K562 (cell line): ENCODE measurements around the gene RAP1A. TPM values are rescaled to one million over a fixed set of nuclear protein-coding genes. Genes with fewer than 3 reads are reported as not detected.

Source experiments
- ATAC-seq: fragments of 200-7000 bp; cut with Tn5 transposase; 3 replicates; pipeline ENCODE4 v1.9.1; 2020; ENCODE audit warnings: moderate library complexity
- BruUV-seq: library from RNA; stranded (reverse); fragments of 400-500 nt; replicated peaks from 2 replicates; lab custom pipeline; 2021; lab: Mats Ljungman, UMichigan
- CTCF ChIA-PET: fragments of 300-600 bp; formaldehyde crosslinking; extraction: SDS; loops from one replicate; lab custom pipeline; 2021; ENCODE audit warnings: low intra/inter-chr PET ratio; lab: Yijun Ruan, JAX
- POLR2A ChIA-PET: fragments of 300-600, 350-650 bp; sonication (Branson Sonifier 250); formaldehyde crosslinking; extraction: SDS; loops from one replicate; lab custom pipeline; 2021; ENCODE audit warnings: antibody characterized with exemption, inconsistent platforms; lab: Yijun Ruan, JAX
- DNase-seq, 4 experiments: peaks; one replicate each; pipeline versions ENCODE4 v3.0.0 to v3.0.0-alpha.2; 2011 to 2018; ENCODE audit warnings: low spot score in 3 of 4, mixed read lengths in 3 of 4; ENCODE audit errors: extremely low read depth in 1 of 4
- FAIRE-seq: peaks from 2 replicates; lab custom pipeline; 2011; peaks lifted over from hg19 to GRCh38; lab: Jason Lieb, UNC
- H2AFZ ChIP-seq: 2 replicates; pipeline ENCODE4 v1.6.0; 2011; ENCODE audit warnings: low read depth, low read length, control low read depth, inconsistent platforms
- H3K27ac ChIP-seq: fragments of 200-600 bp; 3 replicates; pipeline ENCODE4 v1.8.0; 2011; ENCODE audit warnings: low read depth, mild to moderate bottlenecking, control low read depth, inconsistent platforms, low read length, moderate library complexity, mixed read lengths; ENCODE audit errors: extremely low read depth
- H3K27me3 ChIP-seq, 2 experiments: fragments of 300-600 bp in 1 of 2; 2 replicates in 1 of 2; 3 replicates in 1 of 2; pipeline versions ENCODE4 v1.6.0 to v1.8.0; 2011; ENCODE audit warnings: inconsistent platforms in 2 of 2, low read length in 2 of 2, mild to moderate bottlenecking in 1 of 2, mixed read lengths in 1 of 2, moderate library complexity in 1 of 2; ENCODE audit not compliant: control insufficient read depth in 2 of 2, insufficient read depth in 2 of 2
- H3K36me3 ChIP-seq: fragments of 300-600 bp; 3 replicates; pipeline ENCODE4 v1.8.0; 2011; ENCODE audit warnings: mild to moderate bottlenecking, low read length, inconsistent platforms; ENCODE audit not compliant: control insufficient read depth, insufficient read depth
- H3K4me1 ChIP-seq, 2 experiments: fragments of 200-600 bp in 1 of 2; replicated peaks in 1 of 2; 2 replicates in 1 of 2; 3 replicates in 1 of 2; pipeline versions ENCODE4 v1.5.1 to v1.8.0; 2011; ENCODE audit warnings: inconsistent platforms in 2 of 2, low read length in 2 of 2, mild to moderate bottlenecking in 1 of 2, mixed read lengths in 1 of 2, moderate library complexity in 1 of 2; ENCODE audit not compliant: control insufficient read depth in 2 of 2, insufficient read depth in 2 of 2
- H3K4me2 ChIP-seq: 2 replicates; pipeline ENCODE4 v1.6.1; 2011; ENCODE audit warnings: low read length, control low read depth, inconsistent platforms, mixed read lengths; ENCODE audit not compliant: insufficient read depth
- H3K4me3 ChIP-seq: fragments of 200-600 bp; sonication (generic), shearing (Covaris generic); 2 replicates; pipeline ENCODE4 v1.5.1; 2016; ENCODE audit warnings: control low read depth, inconsistent platforms
- H3K79me2 ChIP-seq: fragments of 200-600 bp; 3 replicates; pipeline ENCODE4 v1.8.0; 2011; ENCODE audit warnings: low read length, inconsistent platforms; ENCODE audit not compliant: control insufficient read depth, insufficient read depth
- H3K9ac ChIP-seq, 2 experiments: 2 replicates each; pipeline versions ENCODE4 v1.6.0 to v1.6.1; 2011; ENCODE audit warnings: low read depth in 2 of 2, low read length in 2 of 2, control low read depth in 1 of 2, inconsistent platforms in 1 of 2, mild to moderate bottlenecking in 1 of 2, mixed read lengths in 1 of 2; ENCODE audit not compliant: insufficient read depth in 1 of 2
- H3K9me1 ChIP-seq: one replicate; pipeline ENCODE4 v1.6.0; 2011; ENCODE audit warnings: inconsistent platforms, mild to moderate bottlenecking, low read length, moderate library complexity; ENCODE audit not compliant: control insufficient read depth, insufficient read depth
- H3K9me3 ChIP-seq: replicated peaks from 2 replicates; pipeline ENCODE4 v1.5.1; 2011; ENCODE audit warnings: low read depth, low read length, inconsistent platforms; ENCODE audit not compliant: control insufficient read depth, insufficient read depth
- H4K20me1 ChIP-seq: replicated peaks from 2 replicates; pipeline ENCODE4 v1.6.1; 2011; ENCODE audit warnings: low read length, inconsistent platforms, mixed read lengths; ENCODE audit not compliant: control insufficient read depth, insufficient read depth
- BDP1 ChIP-seq: IDR thresholded peaks from 3 replicates; pipeline ENCODE4 v1.6.1; 2011; ENCODE audit not compliant: insufficient read length, insufficient read depth
- CBFB ChIP-seq: sonication (generic); formaldehyde crosslinking; IDR thresholded peaks from 2 replicates; pipeline ENCODE4 v1.4.0; 2020; ENCODE audit warnings: mild to moderate bottlenecking, missing genetic modification reagents
- CHD4 ChIP-seq: fragments of 200-600 bp; sonication (generic); IDR thresholded peaks from 3 replicates; pipeline ENCODE4 v1.6.1; 2012; ENCODE audit warnings: low read depth, mild to moderate bottlenecking, mixed read lengths, low read length, inconsistent platforms; ENCODE audit not compliant: insufficient read depth, insufficient replicate concordance, poor library complexity, severe bottlenecking
- MCM2 ChIP-seq: fragments of 450-650 bp; IDR thresholded peaks from 2 replicates; pipeline ENCODE4 v1.6.1; 2017; ENCODE audit warnings: low read depth, mild to moderate bottlenecking
- MCM3 ChIP-seq: fragments of 450-650 bp; IDR thresholded peaks from 2 replicates; pipeline ENCODE4 v1.6.1; 2016
- NR3C1 ChIP-seq: sonication (generic); formaldehyde crosslinking; IDR thresholded peaks from 2 replicates; pipeline ENCODE4 v1.8.1; 2022; ENCODE audit warnings: missing genetic modification reagents
- RAD51 ChIP-seq: fragments of 450-650 bp; IDR thresholded peaks from 2 replicates; pipeline ENCODE4 v1.7.1; 2016; ENCODE audit warnings: low read depth, mild to moderate bottlenecking, borderline replicate concordance
- ZKSCAN1 ChIP-seq: fragments of 150-350 bp; IDR thresholded peaks from 2 replicates; pipeline ENCODE4 v1.6.1; 2016; ENCODE audit warnings: low read depth, low read length
- ZNF239 ChIP-seq: fragments of 250-450 bp; sonication (Bioruptor Pico); IDR thresholded peaks from 2 replicates; pipeline ENCODE4 v1.4.0; 2020; ENCODE audit warnings: mild to moderate bottlenecking
- WGBS: fragments of 100-300 bp; shearing (Covaris generic); methylation state at CpG from one replicate; pipeline ENCODE4 v1.1.6; 2016; ENCODE audit warnings: low coverage, mixed read lengths; ENCODE audit not compliant: insufficient coverage; ENCODE audit errors: missing lambda C conversion rate; 5-methylcytosine and 5-hydroxymethylcytosine counted together
- in situ Hi-C: fragments of 300-500 bp; cut with MboI; formaldehyde crosslinking; loops from 4 replicates; pipeline ENCODE4 v1.15.0; 2018; ENCODE audit warnings: inconsistent platforms, mixed read lengths
- intact Hi-C: fragments of 100-400 bp; cut with micrococcal nuclease; formaldehyde crosslinking; loops from 2 replicates; pipeline ENCODE4 v1.14.2; 2022
- polyA plus RNA-seq, 8 experiments: library from polyadenylated mRNA; depleted of rRNA in 4 of 8; stranded (reverse) in 5 of 8; unstranded in 3 of 8; fragments of >200 nt; fragmentation: Nextera tagmentation in 2 of 8; fragmentation: Illumina TruSeq in 1 of 8; extraction: Ambion mirVana in 2 of 8; extraction: Trizol in 1 of 8; gene quantifications; 2 replicates each; pipeline versions ENCODE4 v1.2.1 to v1.2.3, GENCODE V29; 2011 to 2014; ENCODE audit warnings: inconsistent platforms in 1 of 8, missing spikeins in 1 of 8
- total RNA-seq, 7 experiments: library from RNA; depleted of rRNA in 6 of 7; stranded (reverse); fragments of >200 nt in 6 of 7; fragmentation: Illumina TruSeq in 2 of 7; extraction: Trizol in 2 of 7; gene quantifications; 2 replicates each; pipeline versions ENCODE4 v1.2.1 to v1.2.3, GENCODE V29; 2011 to 2021; ENCODE audit warnings: low replicate concordance in 1 of 7
- TF ChIP-seq, protein P1 (sequence below): fragments of 250-450 bp; sonication (Bioruptor Pico); IDR thresholded peaks from 2 replicates; pipeline ENCODE4 v1.5.0; 2021
- TF ChIP-seq, protein P2 (sequence below), 2 experiments: fragments of 150-350 bp in 1 of 2; IDR thresholded peaks; 2 replicates each; pipeline ENCODE4 v1.6.1; 2012 to 2016; ENCODE audit warnings: low read depth in 2 of 2, low read length in 2 of 2, mild to moderate bottlenecking in 1 of 2, moderate library complexity in 1 of 2
- TF ChIP-seq, protein P3 (sequence below): fragments of 450-650 bp; IDR thresholded peaks from 2 replicates; pipeline ENCODE4 v1.6.1; 2017; ENCODE audit warnings: mild to moderate bottlenecking, moderate library complexity
- TF ChIP-seq, protein P4 (sequence below): fragments of 250-450 bp; sonication (Bioruptor Pico); IDR thresholded peaks from 2 replicates; pipeline ENCODE4 v1.4.0; 2020; ENCODE audit warnings: mild to moderate bottlenecking, moderate library complexity

Gene RAP1A
- total and polyA plus RNA-seq, 9 of the 15 experiments (the other 6 are each of a cell fraction or from before 2014, with no cell fraction given), result 13.4 to 86.2 (median 32.5) TPM

DNA sequence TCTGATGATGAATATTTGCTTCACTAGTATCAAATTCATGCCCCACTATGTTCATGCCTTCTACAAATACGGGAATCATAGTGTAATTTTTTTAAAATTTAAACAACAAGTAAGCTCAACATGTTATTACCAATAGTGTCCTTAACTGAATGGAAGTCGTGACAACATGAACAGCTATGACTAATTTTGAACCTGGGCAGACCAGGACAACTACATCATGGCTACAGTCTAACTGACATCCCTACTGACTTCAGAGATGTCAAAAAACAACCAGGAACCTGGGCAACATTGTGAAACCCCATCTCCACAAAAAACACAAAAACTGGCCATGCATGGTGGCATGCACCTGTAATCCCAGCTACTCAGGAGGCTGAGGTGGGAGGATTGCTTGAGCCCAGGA, 33.5 kb upstream of the RAP1A start:
- in situ Hi-C loops (no loop called here), intact Hi-C loops (no loop called here)
- POLR2A ChIA-PET, result no interaction called here
- CTCF ChIA-PET, result no interaction called here
- H3K9ac ChIP-seq, result no peak overlapping the region
- WGBS, result 3% methylated on average over 2 of the region's 2 CpGs
- no peaks in the 10 kb centered on the region for H3K9me1 ChIP-seq
- DNase-seq, result no peak
- H3K4me1 ChIP-seq, result peaks cover 0 to 25% of the 10 kb centered on the region in 2 experiments; a peak in 3 of 5 replicates
- H3K27me3 ChIP-seq, result no peaks in the 10 kb centered on the region
- H4K20me1 ChIP-seq, result no peaks in the 10 kb centered on the region
- H3K4me3 ChIP-seq, result no peak overlapping the region
- H3K27ac ChIP-seq, result no peak overlapping the region
- no peaks in the 10 kb centered on the region for H3K9me3 ChIP-seq
- FAIRE-seq, result no peak
- H3K4me2 ChIP-seq, result no peak overlapping the region
- H2AFZ ChIP-seq, result no peak overlapping the region
- BruUV-seq, result no TSS peak
- H3K36me3 ChIP-seq, result no peaks in the 10 kb centered on the region
- no peak for ATAC-seq
- no peaks in the 10 kb centered on the region for H3K79me2 ChIP-seq
- TF ChIP-seq MCM3 (no peak), ZNF239 (no peak), RAD51 (no peak), NR3C1 (CRISPR knock-in tag) (no peak), CBFB (CRISPR knock-in tag) (no peak), BDP1 (no peak), MCM2 (no peak), ZKSCAN1 (no peak), CHD4 (no peak)
- TF ChIP-seq, protein P1, sequence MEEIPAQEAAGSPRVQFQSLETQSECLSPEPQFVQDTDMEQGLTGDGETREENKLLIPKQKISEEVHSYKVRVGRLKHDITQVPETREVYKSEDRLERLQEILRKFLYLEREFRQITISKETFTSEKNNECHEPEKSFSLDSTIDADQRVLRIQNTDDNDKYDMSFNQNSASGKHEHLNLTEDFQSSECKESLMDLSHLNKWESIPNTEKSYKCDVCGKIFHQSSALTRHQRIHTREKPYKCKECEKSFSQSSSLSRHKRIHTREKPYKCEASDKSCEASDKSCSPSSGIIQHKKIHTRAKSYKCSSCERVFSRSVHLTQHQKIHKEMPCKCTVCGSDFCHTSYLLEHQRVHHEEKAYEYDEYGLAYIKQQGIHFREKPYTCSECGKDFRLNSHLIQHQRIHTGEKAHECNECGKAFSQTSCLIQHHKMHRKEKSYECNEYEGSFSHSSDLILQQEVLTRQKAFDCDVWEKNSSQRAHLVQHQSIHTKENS (CRISPR knock-in tag), result no peak
- TF ChIP-seq, protein P2, sequence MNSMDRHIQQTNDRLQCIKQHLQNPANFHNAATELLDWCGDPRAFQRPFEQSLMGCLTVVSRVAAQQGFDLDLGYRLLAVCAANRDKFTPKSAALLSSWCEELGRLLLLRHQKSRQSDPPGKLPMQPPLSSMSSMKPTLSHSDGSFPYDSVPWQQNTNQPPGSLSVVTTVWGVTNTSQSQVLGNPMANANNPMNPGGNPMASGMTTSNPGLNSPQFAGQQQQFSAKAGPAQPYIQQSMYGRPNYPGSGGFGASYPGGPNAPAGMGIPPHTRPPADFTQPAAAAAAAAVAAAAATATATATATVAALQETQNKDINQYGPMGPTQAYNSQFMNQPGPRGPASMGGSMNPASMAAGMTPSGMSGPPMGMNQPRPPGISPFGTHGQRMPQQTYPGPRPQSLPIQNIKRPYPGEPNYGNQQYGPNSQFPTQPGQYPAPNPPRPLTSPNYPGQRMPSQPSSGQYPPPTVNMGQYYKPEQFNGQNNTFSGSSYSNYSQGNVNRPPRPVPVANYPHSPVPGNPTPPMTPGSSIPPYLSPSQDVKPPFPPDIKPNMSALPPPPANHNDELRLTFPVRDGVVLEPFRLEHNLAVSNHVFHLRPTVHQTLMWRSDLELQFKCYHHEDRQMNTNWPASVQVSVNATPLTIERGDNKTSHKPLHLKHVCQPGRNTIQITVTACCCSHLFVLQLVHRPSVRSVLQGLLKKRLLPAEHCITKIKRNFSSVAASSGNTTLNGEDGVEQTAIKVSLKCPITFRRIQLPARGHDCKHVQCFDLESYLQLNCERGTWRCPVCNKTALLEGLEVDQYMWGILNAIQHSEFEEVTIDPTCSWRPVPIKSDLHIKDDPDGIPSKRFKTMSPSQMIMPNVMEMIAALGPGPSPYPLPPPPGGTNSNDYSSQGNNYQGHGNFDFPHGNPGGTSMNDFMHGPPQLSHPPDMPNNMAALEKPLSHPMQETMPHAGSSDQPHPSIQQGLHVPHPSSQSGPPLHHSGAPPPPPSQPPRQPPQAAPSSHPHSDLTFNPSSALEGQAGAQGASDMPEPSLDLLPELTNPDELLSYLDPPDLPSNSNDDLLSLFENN (IDR thresholded peaks at IDR 0.05; ENCODE audit: low read depth in 2 of 2, low read length in 2 of 2), result no peak
- TF ChIP-seq, protein P3, sequence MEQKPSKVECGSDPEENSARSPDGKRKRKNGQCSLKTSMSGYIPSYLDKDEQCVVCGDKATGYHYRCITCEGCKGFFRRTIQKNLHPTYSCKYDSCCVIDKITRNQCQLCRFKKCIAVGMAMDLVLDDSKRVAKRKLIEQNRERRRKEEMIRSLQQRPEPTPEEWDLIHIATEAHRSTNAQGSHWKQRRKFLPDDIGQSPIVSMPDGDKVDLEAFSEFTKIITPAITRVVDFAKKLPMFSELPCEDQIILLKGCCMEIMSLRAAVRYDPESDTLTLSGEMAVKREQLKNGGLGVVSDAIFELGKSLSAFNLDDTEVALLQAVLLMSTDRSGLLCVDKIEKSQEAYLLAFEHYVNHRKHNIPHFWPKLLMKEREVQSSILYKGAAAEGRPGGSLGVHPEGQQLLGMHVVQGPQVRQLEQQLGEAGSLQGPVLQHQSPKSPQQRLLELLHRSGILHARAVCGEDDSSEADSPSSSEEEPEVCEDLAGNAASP, result no peak
- TF ChIP-seq, protein P4, sequence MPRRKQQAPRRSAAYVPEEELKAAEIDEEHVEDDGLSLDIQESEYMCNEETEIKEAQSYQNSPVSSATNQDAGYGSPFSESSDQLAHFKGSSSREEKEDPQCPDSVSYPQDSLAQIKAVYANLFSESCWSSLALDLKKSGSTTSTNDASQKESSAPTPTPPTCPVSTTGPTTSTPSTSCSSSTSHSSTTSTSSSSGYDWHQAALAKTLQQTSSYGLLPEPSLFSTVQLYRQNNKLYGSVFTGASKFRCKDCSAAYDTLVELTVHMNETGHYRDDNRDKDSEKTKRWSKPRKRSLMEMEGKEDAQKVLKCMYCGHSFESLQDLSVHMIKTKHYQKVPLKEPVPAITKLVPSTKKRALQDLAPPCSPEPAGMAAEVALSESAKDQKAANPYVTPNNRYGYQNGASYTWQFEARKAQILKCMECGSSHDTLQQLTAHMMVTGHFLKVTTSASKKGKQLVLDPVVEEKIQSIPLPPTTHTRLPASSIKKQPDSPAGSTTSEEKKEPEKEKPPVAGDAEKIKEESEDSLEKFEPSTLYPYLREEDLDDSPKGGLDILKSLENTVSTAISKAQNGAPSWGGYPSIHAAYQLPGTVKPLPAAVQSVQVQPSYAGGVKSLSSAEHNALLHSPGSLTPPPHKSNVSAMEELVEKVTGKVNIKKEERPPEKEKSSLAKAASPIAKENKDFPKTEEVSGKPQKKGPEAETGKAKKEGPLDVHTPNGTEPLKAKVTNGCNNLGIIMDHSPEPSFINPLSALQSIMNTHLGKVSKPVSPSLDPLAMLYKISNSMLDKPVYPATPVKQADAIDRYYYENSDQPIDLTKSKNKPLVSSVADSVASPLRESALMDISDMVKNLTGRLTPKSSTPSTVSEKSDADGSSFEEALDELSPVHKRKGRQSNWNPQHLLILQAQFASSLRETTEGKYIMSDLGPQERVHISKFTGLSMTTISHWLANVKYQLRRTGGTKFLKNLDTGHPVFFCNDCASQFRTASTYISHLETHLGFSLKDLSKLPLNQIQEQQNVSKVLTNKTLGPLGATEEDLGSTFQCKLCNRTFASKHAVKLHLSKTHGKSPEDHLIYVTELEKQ, result no peak
